ENCODE measurements around the gene CD96.

DNA sequence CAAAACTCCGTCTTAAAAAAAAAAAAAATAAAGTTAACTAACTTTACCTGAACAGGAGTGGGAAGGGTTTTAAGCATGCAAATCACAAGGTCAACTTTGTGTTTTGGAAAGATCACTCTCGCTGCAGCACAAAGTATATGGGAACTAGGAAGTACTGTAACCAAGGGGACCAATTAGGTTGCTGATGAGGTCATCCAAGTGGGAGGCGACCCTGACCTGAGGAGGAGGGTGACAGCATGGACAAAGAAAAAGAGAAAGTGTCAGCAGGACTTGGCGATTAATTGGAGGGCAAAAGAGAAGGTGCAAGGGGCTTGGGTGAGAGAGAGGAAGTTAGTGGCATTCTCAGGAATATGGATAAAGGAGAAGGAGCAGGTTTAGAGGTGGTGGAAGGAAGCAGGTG lies 142.6 kb downstream of the CD96 start:
- TF ChIP-seq, protein P1, sequence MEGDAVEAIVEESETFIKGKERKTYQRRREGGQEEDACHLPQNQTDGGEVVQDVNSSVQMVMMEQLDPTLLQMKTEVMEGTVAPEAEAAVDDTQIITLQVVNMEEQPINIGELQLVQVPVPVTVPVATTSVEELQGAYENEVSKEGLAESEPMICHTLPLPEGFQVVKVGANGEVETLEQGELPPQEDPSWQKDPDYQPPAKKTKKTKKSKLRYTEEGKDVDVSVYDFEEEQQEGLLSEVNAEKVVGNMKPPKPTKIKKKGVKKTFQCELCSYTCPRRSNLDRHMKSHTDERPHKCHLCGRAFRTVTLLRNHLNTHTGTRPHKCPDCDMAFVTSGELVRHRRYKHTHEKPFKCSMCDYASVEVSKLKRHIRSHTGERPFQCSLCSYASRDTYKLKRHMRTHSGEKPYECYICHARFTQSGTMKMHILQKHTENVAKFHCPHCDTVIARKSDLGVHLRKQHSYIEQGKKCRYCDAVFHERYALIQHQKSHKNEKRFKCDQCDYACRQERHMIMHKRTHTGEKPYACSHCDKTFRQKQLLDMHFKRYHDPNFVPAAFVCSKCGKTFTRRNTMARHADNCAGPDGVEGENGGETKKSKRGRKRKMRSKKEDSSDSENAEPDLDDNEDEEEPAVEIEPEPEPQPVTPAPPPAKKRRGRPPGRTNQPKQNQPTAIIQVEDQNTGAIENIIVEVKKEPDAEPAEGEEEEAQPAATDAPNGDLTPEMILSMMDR (conservative IDR thresholded peaks at IDR 0.05 in 1 of 2, IDR thresholded peaks at IDR 0.05 in 1 of 2; ENCODE audit: extremely low read depth in 1 of 2, insufficient read depth in 1 of 2, low read depth in 1 of 2, low read length in 2 of 2): no peak
- TF ChIP-seq EZH2 (IDR thresholded peaks at IDR 0.05; ENCODE audit: borderline replicate concordance, low read length): no peak
